CD4-positive, alpha-beta T cell (primary cell): Measurements from ENCODE around the gene MLIP. TPM values are rescaled to one million over a fixed set of nuclear protein-coding genes. Genes with fewer than 3 reads are reported as not detected.
"Not testable (repeated sequence)": the region's sequence is repeated elsewhere in the genome, so short reads cannot be mapped to it uniquely, and the experiment has no call there.

Source experiments
- ATAC-seq: fragments of 200-7000 bp; cut with Tn5 transposase; one replicate; pipeline ENCODE4 v1.10.0; 2022; ENCODE audit warnings: mild to moderate bottlenecking; ENCODE audit not compliant: poor library complexity
- CTCF ChIA-PET: fragments of 350-600 bp; sonication (Branson Sonifier 250); formaldehyde crosslinking; loops from one replicate; lab custom pipeline; 2021; ENCODE audit warnings: antibody characterized with exemption, inconsistent platforms; lab: Charles Lee
- POLR2A ChIA-PET: fragments of 350-600 bp; sonication (Branson Sonifier 250); formaldehyde crosslinking; loops from one replicate; lab custom pipeline; 2021; ENCODE audit warnings: antibody characterized with exemption, inconsistent platforms; lab: Charles Lee
- DNase-seq, 14 experiments: peaks; one replicate each; pipeline ENCODE4 v3.0.0-alpha.2; 2013 to 2020; ENCODE audit warnings: mixed read lengths in 2 of 14
- H3K27ac ChIP-seq, 2 donors: one replicate each; pipeline versions ENCODE4 v1.5.1 to v1.7.0; 2013; ENCODE audit warnings: low read length in 2 of 2, low read depth in 1 of 2, mild to moderate bottlenecking in 1 of 2
- H3K27me3 ChIP-seq, 2 experiments: 1 replicate in 1 of 2; 2 replicates in 1 of 2; pipeline versions ENCODE4 v1.6.1 to v1.7.0; 2013; ENCODE audit warnings: low read length in 2 of 2, control low read depth in 1 of 2, mild to moderate bottlenecking in 1 of 2, moderate library complexity in 1 of 2; ENCODE audit not compliant: insufficient read depth in 2 of 2, control insufficient read depth in 1 of 2
- H3K36me3 ChIP-seq: one replicate; pipeline ENCODE4 v1.6.1; 2013; ENCODE audit warnings: low read length, control low read depth; ENCODE audit not compliant: insufficient read depth
- H3K4me1 ChIP-seq: one replicate; pipeline ENCODE4 v1.6.1; 2013; ENCODE audit warnings: low read length, control low read depth; ENCODE audit not compliant: insufficient read depth
- H3K4me3 ChIP-seq: one replicate; pipeline ENCODE4 v1.5.1; 2013; ENCODE audit warnings: mild to moderate bottlenecking, low read length, moderate library complexity
- H3K9me3 ChIP-seq, 2 experiments: 1 replicate in 1 of 2; 2 replicates in 1 of 2; pipeline versions ENCODE4 v1.6.1 to v1.7.0; 2013; ENCODE audit warnings: low read length in 2 of 2, mild to moderate bottlenecking in 2 of 2, control low read depth in 1 of 2, moderate library complexity in 1 of 2; ENCODE audit not compliant: control insufficient read depth in 1 of 2, insufficient read depth in 1 of 2
- H3K27ac Mint-ChIP-seq: one replicate; pipeline ENCODE4 v1.8.0; 2020; ENCODE audit warnings: mixed read lengths
- H3K27me3 Mint-ChIP-seq: one replicate; pipeline ENCODE4 v1.8.0; 2021; ENCODE audit warnings: mixed read lengths
- H3K36me3 Mint-ChIP-seq: one replicate; pipeline ENCODE4 v1.8.0; 2021; ENCODE audit warnings: low read depth, mixed read lengths
- H3K4me1 Mint-ChIP-seq: one replicate; pipeline ENCODE4 v1.8.0; 2021; ENCODE audit warnings: low read depth, mixed read lengths
- H3K4me3 Mint-ChIP-seq: one replicate; pipeline ENCODE4 v1.8.0; 2020; ENCODE audit warnings: mild to moderate bottlenecking, mixed read lengths
- H3K9me3 Mint-ChIP-seq: one replicate; pipeline ENCODE4 v1.8.0; 2020; ENCODE audit warnings: mixed read lengths
- intact Hi-C, 2 experiments: fragments of 100-400 bp; cut with DNase I in 1 of 2; cut with micrococcal nuclease in 1 of 2; formaldehyde crosslinking; loops; one replicate each; pipeline versions ENCODE4 v1.15.1 to v1.9.0; 2023 to 2025; cut with DNase I, micrococcal nuclease
- total RNA-seq, 174 experiments: library from RNA in 2 of 174; stranded (reverse) in 2 of 174; gene quantifications; one replicate each; pipeline ENCODE4 v1.2.3 and lab custom pipeline; 2021 to 2026
- TF ChIP-seq, protein P1 (sequence below): fragments of 200-600 bp; IDR thresholded peaks from one replicate; pipeline ENCODE4 v1.8.0; 2022; ENCODE audit warnings: antibody characterized with exemption, mild to moderate bottlenecking

Gene MLIP
- total RNA-seq, 2 experiments from 2014 or later, result not detected

DNA sequence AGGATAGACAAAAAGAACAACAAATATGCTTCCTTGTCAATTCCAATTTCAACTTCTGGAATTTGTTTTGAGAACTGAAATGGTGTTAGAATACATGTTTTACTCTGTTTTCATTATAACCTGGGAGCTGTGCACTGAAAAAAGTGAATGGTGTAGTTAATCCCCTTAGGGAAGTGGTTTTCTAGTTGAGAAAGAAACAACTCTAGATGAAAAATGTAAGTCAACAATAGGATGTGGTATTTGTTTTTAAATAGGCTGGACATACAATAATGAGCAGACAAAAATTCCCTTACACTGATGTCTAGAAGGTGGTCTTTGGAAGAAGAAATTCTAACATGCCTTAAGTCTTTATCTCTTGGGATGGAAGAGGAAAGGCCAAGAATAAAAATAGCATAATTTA, 137.1 kb downstream of the MLIP start:
- no peak for DNase-seq
- H3K27ac Mint-ChIP-seq, result no peak overlapping the region
- H3K27me3 ChIP-seq, result no peaks in the 10 kb centered on the region
- no peaks in the 10 kb centered on the region for H3K36me3 Mint-ChIP-seq
- H3K4me1 Mint-ChIP-seq, result no peaks in the 10 kb centered on the region
- no peaks in the 10 kb centered on the region for H3K36me3 ChIP-seq
- H3K27ac ChIP-seq, result no peak overlapping the region
- H3K9me3 Mint-ChIP-seq, result peaks cover 1% of the 10 kb centered on the region
- TF ChIP-seq, protein P1, sequence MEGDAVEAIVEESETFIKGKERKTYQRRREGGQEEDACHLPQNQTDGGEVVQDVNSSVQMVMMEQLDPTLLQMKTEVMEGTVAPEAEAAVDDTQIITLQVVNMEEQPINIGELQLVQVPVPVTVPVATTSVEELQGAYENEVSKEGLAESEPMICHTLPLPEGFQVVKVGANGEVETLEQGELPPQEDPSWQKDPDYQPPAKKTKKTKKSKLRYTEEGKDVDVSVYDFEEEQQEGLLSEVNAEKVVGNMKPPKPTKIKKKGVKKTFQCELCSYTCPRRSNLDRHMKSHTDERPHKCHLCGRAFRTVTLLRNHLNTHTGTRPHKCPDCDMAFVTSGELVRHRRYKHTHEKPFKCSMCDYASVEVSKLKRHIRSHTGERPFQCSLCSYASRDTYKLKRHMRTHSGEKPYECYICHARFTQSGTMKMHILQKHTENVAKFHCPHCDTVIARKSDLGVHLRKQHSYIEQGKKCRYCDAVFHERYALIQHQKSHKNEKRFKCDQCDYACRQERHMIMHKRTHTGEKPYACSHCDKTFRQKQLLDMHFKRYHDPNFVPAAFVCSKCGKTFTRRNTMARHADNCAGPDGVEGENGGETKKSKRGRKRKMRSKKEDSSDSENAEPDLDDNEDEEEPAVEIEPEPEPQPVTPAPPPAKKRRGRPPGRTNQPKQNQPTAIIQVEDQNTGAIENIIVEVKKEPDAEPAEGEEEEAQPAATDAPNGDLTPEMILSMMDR, result no peak
- H3K9me3 ChIP-seq, result no peaks in the 10 kb centered on the region
- H3K4me3 Mint-ChIP-seq, result no peak overlapping the region
- CTCF ChIA-PET, result interaction anchor here (0.6 kb wide), 1 partner anchor 1149 kb away, joined by 3 read pairs; no protein-coding TSS in a partner anchor
- POLR2A ChIA-PET, result no interaction called here
- no peak for ATAC-seq
- no peaks in the 10 kb centered on the region for H3K4me1 ChIP-seq
- intact Hi-C loops, result no loop called here
- H3K27me3 Mint-ChIP-seq, result no peaks in the 10 kb centered on the region
- H3K4me3 ChIP-seq, result no peak overlapping the region

DNA sequence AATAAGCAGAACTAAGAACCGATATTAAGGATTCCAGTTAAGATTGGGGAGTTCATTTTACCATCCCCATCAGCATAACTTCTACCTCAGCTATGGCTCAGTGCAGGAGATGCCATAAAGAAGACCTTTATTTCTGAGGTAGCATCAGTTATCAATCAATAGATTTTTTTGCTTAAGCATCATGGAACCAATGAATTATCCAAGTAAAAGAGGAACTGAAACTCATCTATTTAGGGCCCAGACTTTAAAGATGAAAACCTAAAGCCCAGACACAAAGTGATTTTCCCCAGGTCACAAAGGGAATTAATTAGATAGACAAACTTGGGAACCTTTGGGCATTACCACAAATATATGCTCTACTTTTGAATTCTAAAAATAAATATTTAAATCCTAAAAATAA, 137.8 kb downstream of the MLIP start:
- Histone ChIP-seq H3K36me3 (no peaks in the 10 kb centered on the region), H3K9me3 (no peaks in the 10 kb centered on the region), H3K4me3 (no peak overlapping the region), H3K4me1 (no peaks in the 10 kb centered on the region), H3K27me3 (no peaks in the 10 kb centered on the region), H3K27ac (no peak overlapping the region)
- H3K9me3 Mint-ChIP-seq, result peaks cover 3% of the 10 kb centered on the region
- no peak overlapping the region for H3K27ac Mint-ChIP-seq
- DNase-seq, result no peak
- no peak overlapping the region for H3K4me3 Mint-ChIP-seq
- intact Hi-C loops, result no loop called here
- H3K36me3 Mint-ChIP-seq, result no peaks in the 10 kb centered on the region
- TF ChIP-seq, protein P1, result no peak
- no peaks in the 10 kb centered on the region for H3K27me3 Mint-ChIP-seq
- H3K4me1 Mint-ChIP-seq, result no peaks in the 10 kb centered on the region
- no peak for ATAC-seq
- ChIA-PET POLR2A (no interaction called here), CTCF (no interaction called here)

DNA sequence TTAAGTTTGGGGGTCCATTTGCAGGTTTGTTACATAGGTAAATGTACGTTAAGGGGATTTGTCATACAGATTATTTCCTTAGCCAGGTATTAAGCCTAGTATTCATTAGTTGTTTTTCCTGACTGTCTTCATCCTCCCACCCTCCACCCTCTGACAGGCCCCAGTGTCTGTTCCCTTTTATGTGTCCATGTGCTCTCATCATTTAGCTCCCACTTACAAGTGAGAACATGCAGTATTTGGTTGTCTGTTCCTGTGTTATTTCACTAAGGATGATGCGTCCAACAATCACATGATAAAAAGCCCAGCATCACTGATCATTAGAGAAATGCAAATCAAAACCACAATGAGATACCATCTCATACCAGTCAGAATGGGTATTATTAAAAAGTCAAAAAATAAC, 138.6 kb downstream of the MLIP start:
- H3K4me1 ChIP-seq, H3K9me3 ChIP-seq, H3K27ac Mint-ChIP-seq, H3K27me3 ChIP-seq, H3K36me3 Mint-ChIP-seq, DNase-seq, ATAC-seq, H3K27ac ChIP-seq, POLR2A ChIA-PET, H3K4me3 ChIP-seq, H3K4me1 Mint-ChIP-seq, H3K4me3 Mint-ChIP-seq, intact Hi-C loops, H3K27me3 Mint-ChIP-seq, H3K9me3 Mint-ChIP-seq, CTCF ChIA-PET, H3K36me3 ChIP-seq: not testable (repeated sequence)

DNA sequence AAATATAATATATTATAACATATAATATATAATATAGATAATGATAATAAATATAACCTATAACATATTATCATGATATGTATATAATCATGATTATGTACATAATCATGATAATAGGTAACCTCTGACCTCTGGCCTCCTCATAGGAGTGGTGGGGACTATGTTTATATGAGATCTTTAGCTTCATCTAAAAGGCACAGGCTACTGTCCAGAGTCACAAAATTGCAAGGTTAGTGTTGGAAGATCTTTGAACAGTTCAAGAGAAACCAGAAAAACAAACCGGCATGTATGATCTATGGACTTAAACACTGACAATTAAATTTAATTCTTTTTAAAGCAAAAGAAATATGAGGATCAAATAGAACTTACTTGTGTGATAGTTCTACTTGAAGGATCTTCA, 141.3 kb downstream of the MLIP start:
- POLR2A ChIA-PET, result no interaction called here
- no peak overlapping the region for H3K27ac ChIP-seq
- no peak overlapping the region for H3K4me3 Mint-ChIP-seq
- CTCF ChIA-PET, result no interaction called here
- H3K27me3 Mint-ChIP-seq, result no peaks in the 10 kb centered on the region
- no peaks in the 10 kb centered on the region for H3K27me3 ChIP-seq
- no peaks in the 10 kb centered on the region for H3K4me1 Mint-ChIP-seq
- intact Hi-C loops, result no loop called here
- TF ChIP-seq, protein P1, result no peak
- no peak overlapping the region for H3K27ac Mint-ChIP-seq
- no peaks in the 10 kb centered on the region for H3K36me3 ChIP-seq
- ATAC-seq (no peak), DNase-seq (no peak)
- H3K4me3 ChIP-seq, result no peak overlapping the region
- no peaks in the 10 kb centered on the region for H3K4me1 ChIP-seq
- H3K9me3 ChIP-seq, result no peaks in the 10 kb centered on the region
- H3K9me3 Mint-ChIP-seq, result peaks cover 3% of the 10 kb centered on the region
- no peaks in the 10 kb centered on the region for H3K36me3 Mint-ChIP-seq
